PC-9 (cell line): ENCODE data around the gene CWC22.

Experiments
- CTCF ChIP-seq: fragments of 200-600 bp; sonication (generic); conservative IDR thresholded peaks from 2 replicates; pipeline ENCODE4 v1.6.1; 2017; ENCODE audit warnings: mixed run types, antibody characterized with exemption, mild to moderate bottlenecking, moderate library complexity
- EZH2 ChIP-seq: fragments of 200-600 bp; sonication (generic); IDR thresholded peaks from 2 replicates; pipeline ENCODE4 v1.8.0; 2017; ENCODE audit warnings: antibody characterized with exemption, low read depth

- no peak for TF ChIP-seq CTCF
- TF ChIP-seq EZH2 = no peak
These were observed 11.2 kb downstream of the CWC22 start for GRCh38 chr2:179995741-179996515.
